GM12878 (cell line): ENCODE data around the gene ANAPC7. TPM values are rescaled to one million over a fixed set of nuclear protein-coding genes. Genes with fewer than 3 reads are reported as not detected.

Experiments used
- BHLHE40 ChIP-seq, 2 experiments: fragments of 450-650 bp in 1 of 2; IDR thresholded peaks; 2 replicates each; pipeline ENCODE4 v1.6.1; 2011 to 2017; ENCODE audit warnings: low read depth in 2 of 2, borderline replicate concordance in 1 of 2, improper control_type of control experiment in 1 of 2, low read length in 1 of 2, mild to moderate bottlenecking in 1 of 2
- CHD4 ChIP-seq: fragments of 200-600 bp; sonication (generic); IDR thresholded peaks from 2 replicates; pipeline ENCODE4 v1.6.1; 2016; ENCODE audit warnings: mild to moderate bottlenecking
- CREB1 ChIP-seq: IDR thresholded peaks from 2 replicates; pipeline ENCODE4 v1.6.1; 2012; ENCODE audit warnings: low read depth, mild to moderate bottlenecking, inconsistent platforms
- EGR1 ChIP-seq, 2 experiments: IDR thresholded peaks; 1 replicate in 1 of 2; 2 replicates in 1 of 2; pipeline ENCODE4 v1.6.1; 2011 to 2012; ENCODE audit warnings: low read depth in 2 of 2, low read length in 2 of 2, borderline replicate concordance in 1 of 2, mild to moderate bottlenecking in 1 of 2, moderate library complexity in 1 of 2
- EP300 ChIP-seq, 2 experiments: fragments of 150-350 bp in 1 of 2; IDR thresholded peaks; 2 replicates each; pipeline ENCODE4 v1.6.1; 2011 to 2012; ENCODE audit warnings: low read depth in 2 of 2, low read length in 2 of 2, borderline replicate concordance in 1 of 2, improper control_type of control experiment in 1 of 2, inconsistent platforms in 1 of 2; ENCODE audit not compliant: control insufficient read depth in 1 of 2
- FOS ChIP-seq: IDR thresholded peaks from 3 replicates; pipeline ENCODE4 v1.6.1; 2011; ENCODE audit warnings: borderline replicate concordance; ENCODE audit not compliant: insufficient read length; ENCODE audit errors: extremely low read depth
- HDAC6 ChIP-seq: fragments of 200-600 bp; sonication (generic); IDR thresholded peaks from one replicate; pipeline ENCODE4 v1.8.0; 2017; ENCODE audit warnings: antibody characterized with exemption; ENCODE audit not compliant: unreplicated experiment
- HDGF ChIP-seq: fragments of 450-650 bp; IDR thresholded peaks from 2 replicates; pipeline ENCODE4 v1.6.1; 2016; ENCODE audit warnings: antibody characterized with exemption
- IKZF1 ChIP-seq: fragments of 450-650 bp; conservative IDR thresholded peaks from 2 replicates; pipeline ENCODE4 v1.6.1; 2017; ENCODE audit warnings: antibody characterized with exemption, mild to moderate bottlenecking
- KAT2A ChIP-seq: conservative IDR thresholded peaks from 2 replicates; pipeline ENCODE4 v1.6.1; 2011; ENCODE audit warnings: low read depth, low read length; ENCODE audit not compliant: control insufficient read depth
- KLF5 ChIP-seq: fragments of 450-650 bp; IDR thresholded peaks from 2 replicates; pipeline ENCODE4 v1.6.1; 2014; ENCODE audit warnings: mild to moderate bottlenecking; ENCODE audit not compliant: partially characterized antibody
- MEF2A ChIP-seq: IDR thresholded peaks from 2 replicates; pipeline ENCODE4 v1.6.1; 2011; ENCODE audit warnings: low read depth, mild to moderate bottlenecking, low read length, moderate library complexity; ENCODE audit not compliant: insufficient read depth
- MXI1 ChIP-seq: fragments of 150-350 bp; IDR thresholded peaks from 2 replicates; pipeline ENCODE4 v1.6.1; 2011; ENCODE audit warnings: low read depth, mild to moderate bottlenecking, inconsistent platforms, low read length, improper control_type of control experiment
- MYB ChIP-seq: fragments of 150-350 bp; IDR thresholded peaks from 2 replicates; pipeline ENCODE4 v1.6.1; 2014; ENCODE audit warnings: mild to moderate bottlenecking, low read depth, low read length, borderline replicate concordance
- NFYB ChIP-seq: IDR thresholded peaks from 2 replicates; pipeline ENCODE4 v1.6.1; 2011; ENCODE audit warnings: low read depth, mild to moderate bottlenecking, low read length, improper control_type of control experiment, moderate library complexity; ENCODE audit not compliant: insufficient read depth
- NKRF ChIP-seq: fragments of 450-650 bp; conservative IDR thresholded peaks from 2 replicates; pipeline ENCODE4 v1.6.1; 2017; ENCODE audit warnings: mild to moderate bottlenecking, moderate library complexity
- NRF1 ChIP-seq: conservative IDR thresholded peaks from 2 replicates; pipeline ENCODE4 v1.6.1; 2011; ENCODE audit warnings: mild to moderate bottlenecking, low read depth, low read length, improper control_type of control experiment
- PAX5 ChIP-seq: IDR thresholded peaks from 2 replicates; pipeline ENCODE4 v1.6.1; 2011; ENCODE audit warnings: low read depth, low read length, borderline replicate concordance
- PAX8 ChIP-seq: fragments of 450-650 bp; IDR thresholded peaks from 2 replicates; pipeline ENCODE4 v1.6.1; 2017; ENCODE audit warnings: mild to moderate bottlenecking, moderate library complexity
- PML ChIP-seq: IDR thresholded peaks from 2 replicates; pipeline ENCODE4 v1.6.1; 2012; ENCODE audit warnings: low read length, inconsistent platforms
- POLR2A ChIP-seq: IDR thresholded peaks from 2 replicates; pipeline ENCODE4 v1.6.1; 2011; ENCODE audit warnings: low read depth, mild to moderate bottlenecking, low read length
- POU2F2 ChIP-seq: IDR thresholded peaks from 3 replicates; pipeline ENCODE4 v1.6.1; 2011; ENCODE audit warnings: low read depth, mild to moderate bottlenecking, low read length, borderline replicate concordance
- RAD51 ChIP-seq: fragments of 450-650 bp; IDR thresholded peaks from 2 replicates; pipeline ENCODE4 v1.6.1; 2016; ENCODE audit warnings: moderate library complexity, mild to moderate bottlenecking, inconsistent platforms
- RFX5 ChIP-seq: IDR thresholded peaks from 2 replicates; pipeline ENCODE4 v1.6.1; 2011; ENCODE audit warnings: low read depth, low read length, improper control_type of control experiment
- SMAD5 ChIP-seq: IDR thresholded peaks from 2 replicates; pipeline ENCODE4 v1.6.1; 2016; ENCODE audit warnings: antibody characterized with exemption, low read depth
- SP1 ChIP-seq: IDR thresholded peaks from one replicate; pipeline ENCODE4 v1.6.1; 2011; ENCODE audit warnings: low read depth, low read length
- SPI1 ChIP-seq: IDR thresholded peaks from 2 replicates; pipeline ENCODE4 v1.6.1; 2011; ENCODE audit warnings: low read depth, mild to moderate bottlenecking, low read length, moderate library complexity, borderline replicate concordance; ENCODE audit not compliant: insufficient read depth
- SREBF1 ChIP-seq: IDR thresholded peaks from 2 replicates; pipeline ENCODE4 v1.6.1; 2012; ENCODE audit warnings: mild to moderate bottlenecking, low read length
- STAT1 ChIP-seq: fragments of 450-650 bp; conservative IDR thresholded peaks from 2 replicates; pipeline ENCODE4 v1.6.1; 2014; ENCODE audit warnings: antibody characterized with exemption, mild to moderate bottlenecking
- SUPT20H ChIP-seq: IDR thresholded peaks from 2 replicates; pipeline ENCODE4 v1.6.1; 2011; ENCODE audit warnings: low read depth, mild to moderate bottlenecking, low read length, moderate library complexity, borderline replicate concordance; ENCODE audit not compliant: control insufficient read depth
- ZNF207 ChIP-seq: fragments of 450-650 bp; IDR thresholded peaks from 2 replicates; pipeline ENCODE4 v1.6.1; 2014; ENCODE audit warnings: antibody characterized with exemption, mild to moderate bottlenecking, borderline replicate concordance
- ZNF622 ChIP-seq: fragments of 450-650 bp; IDR thresholded peaks from 2 replicates; pipeline ENCODE4 v1.6.1; 2017; ENCODE audit warnings: mild to moderate bottlenecking, inconsistent platforms
- polyA plus RNA-seq, 11 experiments: library from polyadenylated mRNA; depleted of rRNA in 4 of 11; unstranded in 6 of 11; stranded (reverse) in 5 of 11; fragments of >200 nt; fragmentation: Nextera tagmentation in 4 of 11; fragmentation: Illumina TruSeq in 1 of 11; extraction: Ambion mirVana in 4 of 11; extraction: Trizol in 1 of 11; gene quantifications; 1 replicate in 1 of 11; 2 replicates in 10 of 11; pipeline versions ENCODE4 v1.2.1 to v1.2.3, GENCODE V29; 2011 to 2016; ENCODE audit warnings: inconsistent platforms in 2 of 11, missing spikeins in 2 of 11, low read depth in 1 of 11
- total RNA-seq, 4 experiments: library from RNA; depleted of rRNA in 3 of 4; stranded (reverse); fragments of >200 nt in 3 of 4; fragmentation: Illumina TruSeq in 1 of 4; extraction: Trizol in 1 of 4; gene quantifications; 2 replicates each; pipeline versions ENCODE4 v1.2.1 to v1.2.3, GENCODE V29; 2013 to 2021
- TF ChIP-seq, protein P1 (sequence below): IDR thresholded peaks from 2 replicates; pipeline ENCODE4 v1.6.1; 2012; ENCODE audit warnings: low read depth, low read length, improper control_type of control experiment

Gene ANAPC7
- total and polyA plus RNA-seq, 10 of the 15 experiments (the other 5 are each of a cell fraction or from before 2014, with no cell fraction given), result 24.5 to 77.9 (median 58.6) TPM

DNA sequence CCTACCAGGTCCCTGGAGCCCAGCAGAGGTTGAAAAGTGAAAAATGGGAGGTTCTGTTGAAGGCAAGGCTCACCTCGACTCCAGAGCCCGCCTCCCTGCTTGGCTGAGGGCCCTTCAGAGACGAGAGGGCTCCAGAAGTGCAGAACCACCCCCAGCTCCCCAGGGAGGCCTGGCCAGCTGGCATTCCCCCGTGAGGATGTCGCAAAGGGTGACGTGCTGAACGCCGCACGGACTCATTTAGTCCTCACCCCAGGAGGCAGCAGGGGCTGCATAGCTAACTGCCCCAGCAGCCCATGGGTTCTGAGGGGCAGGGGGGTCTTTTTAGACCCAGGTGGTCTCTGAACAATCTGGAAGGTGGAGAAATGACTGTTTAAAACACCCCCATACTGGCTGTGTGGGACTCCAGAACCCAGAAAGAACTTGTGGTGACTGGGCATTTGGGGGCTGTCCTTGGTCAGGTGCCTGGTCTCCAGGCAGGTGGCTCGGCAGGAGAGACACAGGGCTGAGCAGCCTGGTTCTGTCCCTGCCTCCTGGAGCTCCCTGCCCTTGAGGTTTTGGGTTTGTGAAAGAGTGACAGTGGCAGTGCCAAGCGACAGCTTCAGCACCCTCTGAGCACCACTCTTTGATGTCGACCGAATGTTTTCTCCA is 32.0 kb downstream of the ANAPC7 start (continued):
- TF ChIP-seq MXI1, result no peak
- TF ChIP-seq PML, result no peak
- TF ChIP-seq SREBF1, result no peak
- TF ChIP-seq POU2F2, result 0 out of 3 replicates have a peak, but pooled peaks have one; percentile 24
- peak; percentile 78 for TF ChIP-seq PAX5
- TF ChIP-seq EP300 (IDR thresholded peaks at IDR 0.05; ENCODE audit: borderline replicate concordance in 1 of 2, control insufficient read depth in 1 of 2, low read depth in 2 of 2, low read length in 2 of 2), result peak; percentile 24 to 65; a peak in 1 of 4 replicates
- no peak for TF ChIP-seq STAT1
- TF ChIP-seq EGR1 (IDR thresholded peaks at IDR 0.05; ENCODE audit: borderline replicate concordance in 1 of 2, low read depth in 2 of 2, low read length in 2 of 2), result no peak
- TF ChIP-seq SMAD5, result no peak
- no peak for TF ChIP-seq SPI1
- TF ChIP-seq RAD51, result no peak
- TF ChIP-seq FOS, result no peak
- TF ChIP-seq MEF2A, result no peak
- TF ChIP-seq ZNF207, result no peak
- TF ChIP-seq SUPT20H, result no peak
- TF ChIP-seq KAT2A, result no peak
- no peak for TF ChIP-seq CHD4
- TF ChIP-seq NFYB, result no peak
- TF ChIP-seq NRF1, result no peak
- TF ChIP-seq MYB, result no peak
- peak; percentile 61 for TF ChIP-seq POLR2A
- TF ChIP-seq, protein P1, sequence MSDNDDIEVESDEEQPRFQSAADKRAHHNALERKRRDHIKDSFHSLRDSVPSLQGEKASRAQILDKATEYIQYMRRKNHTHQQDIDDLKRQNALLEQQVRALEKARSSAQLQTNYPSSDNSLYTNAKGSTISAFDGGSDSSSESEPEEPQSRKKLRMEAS, result no peak
- TF ChIP-seq PAX8, result no peak
- peak; percentile 65 for TF ChIP-seq CREB1
- no peak for TF ChIP-seq KLF5
- TF ChIP-seq IKZF1, result no peak; the same call in 1 of the 2 replicates
- no peak for TF ChIP-seq RFX5
- TF ChIP-seq SP1, result peak; percentile 28
- no peak for TF ChIP-seq ZNF622
- TF ChIP-seq HDGF, result no peak
- TF ChIP-seq BHLHE40 (IDR thresholded peaks at IDR 0.05; ENCODE audit: borderline replicate concordance in 1 of 2, low read depth in 2 of 2, low read length in 1 of 2), result peak; percentile 68 to 92; a peak in 3 of 4 replicates
- no peak for TF ChIP-seq NKRF
- no peak for TF ChIP-seq HDAC6
